ENCODE results near the gene NAGPA.

- no peak for TF ChIP-seq POLR2A (IDR thresholded peaks at IDR 0.05)
- TF ChIP-seq CTCF (IDR thresholded peaks at IDR 0.05), result no peak
- no peak for TF ChIP-seq POLR2AphosphoS5 (IDR thresholded peaks at IDR 0.05)
These were observed 11.2 kb downstream of the NAGPA start for GRCh38 chr16:5022521-5022920.

Data from suprapubic skin (tissue), 4 donors.